Smooth muscle cell (in vitro differentiated cells): Measurements from ENCODE around the gene NOTCH3. TPM values are rescaled to one million over a fixed set of nuclear protein-coding genes. Genes with fewer than 3 reads are reported as not detected.

Experiments
- DNase-seq: peaks from one replicate; lab custom pipeline; 2025; ENCODE audit not compliant: unreplicated experiment; lab: John Stamatoyannopoulos, UW
- H2AFZ ChIP-seq: fragments of 200-600 bp; sonication (generic); 2 replicates; pipeline ENCODE4 v1.6.0; 2016; ENCODE audit warnings: antibody characterized with exemption, low read depth, mild to moderate bottlenecking
- H3F3A ChIP-seq: fragments of 200-600 bp; sonication (generic); 2 replicates; pipeline ENCODE4 v1.6.0; 2017; ENCODE audit warnings: antibody characterized with exemption, low read depth
- H3K27ac ChIP-seq: fragments of 200-600 bp; sonication (generic); 2 replicates; pipeline ENCODE4 v1.5.1; 2016; ENCODE audit warnings: low read depth, mild to moderate bottlenecking
- H3K27me3 ChIP-seq: fragments of 200-600 bp; sonication (generic); 2 replicates; pipeline ENCODE4 v1.6.1; 2016; ENCODE audit warnings: low read depth, mild to moderate bottlenecking
- H3K36me3 ChIP-seq: fragments of 200-600 bp; sonication (generic); 2 replicates; pipeline ENCODE4 v1.5.1; 2016; ENCODE audit warnings: low read depth
- H3K4me1 ChIP-seq: fragments of 200-600 bp; sonication (generic); 2 replicates; pipeline ENCODE4 v1.5.1; 2016; ENCODE audit warnings: low read depth
- H3K4me2 ChIP-seq: fragments of 200-600 bp; sonication (generic); 2 replicates; pipeline ENCODE4 v1.6.0; 2016; ENCODE audit warnings: mild to moderate bottlenecking
- H3K4me3 ChIP-seq: fragments of 200-600 bp; sonication (generic); 2 replicates; pipeline ENCODE4 v1.5.1; 2016; ENCODE audit warnings: mild to moderate bottlenecking
- H3K79me2 ChIP-seq: fragments of 200-600 bp; sonication (generic); 2 replicates; pipeline ENCODE4 v1.6.0; 2016; ENCODE audit warnings: low read depth, mild to moderate bottlenecking
- H3K9ac ChIP-seq: fragments of 200-600 bp; sonication (generic); 2 replicates; pipeline ENCODE4 v1.6.0; 2016; ENCODE audit warnings: low read depth
- H3K9me3 ChIP-seq: fragments of 200-600 bp; sonication (generic); replicated peaks from 2 replicates; pipeline ENCODE4 v1.5.1; 2016; ENCODE audit warnings: low read depth
- H4K20me1 ChIP-seq: fragments of 200-600 bp; sonication (generic); 2 replicates; pipeline ENCODE4 v1.6.0; 2016; ENCODE audit warnings: low read depth
- CTCF ChIP-seq: fragments of 200-600 bp; sonication (generic); IDR thresholded peaks from 2 replicates; pipeline ENCODE4 v1.5.1; 2017; ENCODE audit warnings: borderline replicate concordance, mild to moderate bottlenecking, antibody characterized with exemption; ENCODE audit not compliant: insufficient read depth, poor library complexity, severe bottlenecking
- WGBS: methylation state at CpG from one replicate; pipeline ENCODE4 v1.1.7; 2016; ENCODE audit warnings: low lambda C conversion rate; 5-methylcytosine and 5-hydroxymethylcytosine counted together
- polyA plus RNA-seq: library from polyadenylated mRNA; unstranded; fragments of >200 nt; fragmentation: Nextera tagmentation; extraction: Ambion mirVana; gene quantifications from 2 replicates; pipeline ENCODE4 v1.2.1, GENCODE V29; 2016
- total RNA-seq: library from RNA; depleted of rRNA; stranded (reverse); fragments of >200 nt; gene quantifications from 2 replicates; pipeline ENCODE4 v1.2.3, GENCODE V29; 2014

The NOTCH3 gene
- total and polyA plus RNA-seq, 2 experiments from 2014 or later: 72.0 to 92.5 TPM

GRCh38 chr19:15181394-15181793 lies 19.4 kb downstream of the NOTCH3 start:
- Histone ChIP-seq H2AFZ (no peak overlapping the region), H3K27ac (no peak overlapping the region), H3K4me3 (no peak overlapping the region), H4K20me1 (peaks cover 56% of the 10 kb centered on the region), H3K9me3 (no peaks in the 10 kb centered on the region), H3F3A (no peaks in the 10 kb centered on the region), H3K79me2 (no peaks in the 10 kb centered on the region), H3K4me1 (no peaks in the 10 kb centered on the region), H3K27me3 (no peaks in the 10 kb centered on the region), H3K9ac (no peak overlapping the region), H3K36me3 (no peaks in the 10 kb centered on the region), H3K4me2 (no peak overlapping the region)
- 90% methylated on average over 23 of the region's 23 CpGs for WGBS
- no peak for DNase-seq
- TF ChIP-seq CTCF: no peak

- H4K20me1 ChIP-seq: peaks cover 57% of the 10 kb centered on the region
- H3K79me2 ChIP-seq: no peaks in the 10 kb centered on the region
- H3F3A ChIP-seq: no peaks in the 10 kb centered on the region
- no peak overlapping the region for H3K4me2 ChIP-seq
- H3K9me3 ChIP-seq: no peaks in the 10 kb centered on the region
- H3K4me3 ChIP-seq: no peak overlapping the region
- no peak for DNase-seq
- H3K27ac ChIP-seq: no peak overlapping the region
- no peak for TF ChIP-seq CTCF
- H3K4me1 ChIP-seq: no peaks in the 10 kb centered on the region
- H3K27me3 ChIP-seq: no peaks in the 10 kb centered on the region
- H3K36me3 ChIP-seq: no peaks in the 10 kb centered on the region
- no peak overlapping the region for H2AFZ ChIP-seq
- no peak overlapping the region for H3K9ac ChIP-seq
- 84% methylated on average over 39 of the region's 39 CpGs for WGBS
These were observed 20.1 kb downstream of the NOTCH3 start for GRCh38 chr19:15180451-15181390.

GRCh38 chr19:15178629-15179308 lies 22.0 kb downstream of the NOTCH3 start:
- Histone ChIP-seq H3K9ac (no peak overlapping the region), H3K4me2 (no peak overlapping the region), H3K27ac (no peak overlapping the region), H3K79me2 (no peaks in the 10 kb centered on the region), H4K20me1 (peaks cover 59% of the 10 kb centered on the region), H2AFZ (no peak overlapping the region), H3K9me3 (no peaks in the 10 kb centered on the region), H3K4me1 (no peaks in the 10 kb centered on the region), H3K36me3 (no peaks in the 10 kb centered on the region), H3F3A (no peaks in the 10 kb centered on the region), H3K27me3 (no peaks in the 10 kb centered on the region), H3K4me3 (no peak overlapping the region)
- no peak for TF ChIP-seq CTCF
- WGBS: 96% methylated on average over 33 of the region's 33 CpGs
- no peak for DNase-seq
